GM18909 (cell line): Measurements from ENCODE around the gene CIB4.
"Not testable (repeated sequence)": the region's sequence is repeated elsewhere in the genome, so short reads cannot be mapped to it uniquely, and the experiment has no call there.

Experiments used
- ATAC-seq: cut with Tn5 transposase; IDR thresholded peaks from one replicate; pipeline ENCODE4 v1.9.1; 2021; ENCODE audit warnings: mild to moderate bottlenecking; ENCODE audit not compliant: unreplicated experiment, poor library complexity

CIB4 gene

GRCh38 chr2:26668856-26669750 is 27.9 kb upstream of the CIB4 start:
- no peak for ATAC-seq

- no peak for ATAC-seq
Measured at GRCh38 chr2:26668041-26668440, 26.9 kb upstream of the CIB4 start.

- ATAC-seq: no peak
Measured at GRCh38 chr2:26666671-26667070, 25.5 kb upstream of the CIB4 start.

GRCh38 chr2:26665296-26665695 is 24.1 kb upstream of the CIB4 start:
- ATAC-seq: not testable (repeated sequence)

DNA sequence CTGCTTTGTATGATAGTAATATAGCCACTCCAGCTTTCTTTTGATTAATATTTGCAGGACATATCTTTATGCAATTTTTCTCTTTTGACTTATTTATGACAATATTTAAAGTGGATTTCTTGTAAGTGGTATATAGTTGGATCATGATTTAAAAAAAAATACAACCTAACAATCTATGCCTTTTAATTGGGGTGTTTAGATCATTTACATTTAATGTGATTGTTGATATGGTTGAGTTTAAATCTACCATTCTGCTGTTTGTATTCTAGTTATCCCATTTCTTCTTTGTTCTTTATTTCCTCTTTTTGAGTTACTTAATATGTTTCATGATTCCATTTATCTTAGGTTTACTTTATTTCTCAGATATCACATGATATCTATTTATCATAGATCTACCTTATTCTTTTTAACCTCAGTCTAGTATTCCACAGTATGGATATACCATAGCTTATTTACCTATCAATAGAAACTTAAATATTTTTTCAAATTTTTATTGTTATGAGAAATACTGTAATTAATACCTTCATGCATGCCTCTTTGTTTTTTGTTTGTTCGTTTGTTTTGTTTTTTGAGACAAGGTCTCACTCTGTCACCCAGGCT is 19.3 kb upstream of the CIB4 start:
- no peak for ATAC-seq

- ATAC-seq: no peak
Measured at GRCh38 chr2:26658691-26659346, 17.7 kb upstream of the CIB4 start.

DNA sequence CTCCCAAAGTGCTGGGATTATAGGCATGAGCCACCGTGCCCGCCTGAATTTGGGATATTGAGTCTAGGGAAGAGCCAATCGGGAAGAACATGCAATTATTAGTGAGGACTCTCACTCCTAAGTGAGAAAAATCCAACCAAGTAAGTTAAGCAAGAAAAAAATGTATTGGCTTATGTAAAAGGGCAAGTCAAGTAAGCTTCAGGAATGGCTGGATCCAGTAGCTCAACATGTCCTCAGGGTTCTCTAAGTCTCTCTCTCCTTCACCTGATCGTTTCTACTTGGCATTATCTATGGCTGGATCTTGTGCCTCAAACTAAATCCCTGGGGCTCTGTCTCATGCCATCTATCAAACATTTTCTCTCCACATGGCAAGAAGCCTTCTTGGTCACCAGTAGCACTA is 16.1 kb upstream of the CIB4 start:
- no peak for ATAC-seq

- no peak for ATAC-seq
Measured at GRCh38 chr2:26655611-26656195, 14.5 kb upstream of the CIB4 start.

DNA sequence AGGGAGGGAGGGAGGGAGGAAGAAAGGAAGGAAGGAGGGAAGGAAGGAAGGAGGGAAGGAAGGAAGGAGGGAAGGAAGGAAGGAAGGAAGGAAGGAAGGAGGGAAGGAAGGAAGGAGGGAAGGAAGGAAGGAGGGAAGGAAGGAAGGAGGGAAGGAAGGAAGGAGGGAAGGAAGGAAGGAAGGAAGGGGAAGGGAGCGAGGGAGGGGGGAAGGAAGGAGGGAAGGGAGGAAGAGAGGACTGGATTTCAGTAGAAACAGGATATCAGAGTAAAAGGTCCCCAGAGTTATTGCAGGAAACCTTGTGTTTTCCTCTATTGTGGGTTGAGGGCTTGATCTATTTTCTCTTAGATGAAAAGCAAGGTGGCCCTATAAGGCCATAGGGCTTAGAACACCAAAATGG is 14.0 kb upstream of the CIB4 start:
- ATAC-seq: not testable (repeated sequence)

DNA sequence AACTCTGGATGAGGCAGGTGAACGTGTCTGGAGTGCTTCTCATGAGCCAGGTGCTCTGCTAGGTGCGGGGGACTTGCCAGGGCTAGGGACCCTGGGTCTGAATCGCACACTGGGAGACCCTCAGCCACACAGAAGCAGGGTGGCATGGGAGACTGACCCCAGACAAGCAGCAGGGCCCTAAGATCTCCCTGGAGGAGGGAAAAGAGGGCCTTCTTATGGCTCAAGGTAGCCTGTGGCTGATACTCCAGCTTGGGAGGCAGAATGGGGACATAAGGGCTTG is 12.8 kb upstream of the CIB4 start:
- no peak for ATAC-seq

- ATAC-seq: no peak
Measured at GRCh38 chr2:26653207-26654060, 12.3 kb upstream of the CIB4 start.

GRCh38 chr2:26652361-26653041 is 11.3 kb upstream of the CIB4 start:
- no peak for ATAC-seq

DNA sequence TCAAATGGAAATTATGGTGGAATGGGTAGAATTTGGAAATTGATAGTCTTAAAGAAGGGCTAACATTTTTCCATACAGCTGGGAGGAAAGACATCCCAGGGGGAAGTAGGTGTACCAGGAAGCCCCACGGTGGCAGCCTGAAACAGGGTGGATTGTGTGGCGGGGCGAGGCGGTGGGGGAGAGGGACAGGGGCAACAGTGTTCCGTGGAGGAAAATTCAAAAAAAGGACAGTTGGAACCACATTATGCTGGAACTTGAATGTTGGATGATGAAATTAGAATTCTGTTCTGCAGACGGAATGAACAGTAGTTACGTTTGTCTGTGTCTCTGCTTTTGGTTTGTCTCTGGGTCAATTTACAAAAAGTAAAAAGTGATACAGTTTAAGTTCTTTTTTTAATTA is 10.6 kb upstream of the CIB4 start:
- no peak for ATAC-seq

- no peak for ATAC-seq
Measured at GRCh38 chr2:26651470-26651771, 10.3 kb upstream of the CIB4 start.

- no peak for ATAC-seq
Measured at GRCh38 chr2:26650713-26651469, 9.7 kb upstream of the CIB4 start.

DNA sequence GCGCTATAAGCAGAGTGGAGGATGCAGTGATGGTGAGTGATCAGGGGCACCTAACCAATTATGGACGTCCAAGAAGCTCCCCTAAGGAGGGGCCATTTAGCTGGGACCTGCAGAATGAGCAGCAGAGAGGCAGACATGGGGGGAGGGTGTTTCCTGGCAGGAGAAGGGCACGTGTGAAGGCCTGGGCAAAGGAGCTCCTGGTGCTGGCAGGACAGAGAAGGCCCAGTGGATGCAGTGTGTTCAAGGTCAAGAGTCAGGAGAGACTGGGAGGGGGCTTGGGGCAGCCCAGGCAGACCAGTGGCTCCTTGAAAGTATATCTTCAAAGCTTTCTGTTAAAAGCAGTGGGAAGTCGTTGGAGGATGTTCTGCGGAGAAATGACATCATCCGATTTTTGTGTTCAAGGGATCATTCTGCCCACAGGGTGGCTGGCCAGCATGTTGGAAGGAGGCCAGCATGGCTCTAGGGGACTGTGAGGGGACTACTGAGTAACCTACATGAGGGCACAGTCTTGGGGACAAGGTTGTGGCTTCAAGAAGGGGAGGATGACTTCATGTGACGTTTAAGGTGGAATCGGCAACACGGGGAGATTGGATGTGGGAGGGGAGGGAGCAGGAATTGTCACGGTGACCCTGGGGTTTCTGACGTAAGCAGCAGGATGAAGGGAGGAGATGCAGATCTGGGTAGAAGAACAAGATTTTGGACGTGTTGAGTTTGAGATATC is 9.0 kb upstream of the CIB4 start:
- no peak for ATAC-seq

GRCh38 chr2:26649322-26649721 is 8.2 kb upstream of the CIB4 start:
- ATAC-seq: no peak

- no peak for ATAC-seq
Measured at GRCh38 chr2:26648516-26648915, 7.3 kb upstream of the CIB4 start.

- ATAC-seq: no peak
Measured at GRCh38 chr2:26647981-26648380, 6.8 kb upstream of the CIB4 start.
